HEK293T (cell line): ENCODE measurements around the gene GULP1.

Experiments
- BHLHE40 ChIP-seq: fragments of 450-650 bp; IDR thresholded peaks from 2 replicates; pipeline ENCODE4 v1.6.1; 2016; ENCODE audit warnings: mild to moderate bottlenecking, moderate library complexity, borderline replicate concordance
- ELF4 ChIP-seq: fragments of 450-650 bp; IDR thresholded peaks from 2 replicates; pipeline ENCODE4 v1.6.1; 2017; ENCODE audit warnings: antibody characterized with exemption
- PKNOX1 ChIP-seq: fragments of 450-650 bp; IDR thresholded peaks from 2 replicates; pipeline ENCODE4 v1.6.1; 2016
- SP1 ChIP-seq: fragments of 450-650 bp; IDR thresholded peaks from 2 replicates; pipeline ENCODE4 v1.6.1; 2017
- ZNF384 ChIP-seq: fragments of 450-650 bp; IDR thresholded peaks from 2 replicates; pipeline ENCODE4 v1.6.1; 2016

- TF ChIP-seq PKNOX1, result no peak
- no peak for TF ChIP-seq ELF4
- TF ChIP-seq ZNF384, result no peak
- TF ChIP-seq SP1, result no peak
- TF ChIP-seq BHLHE40, result no peak
Observed at GRCh38 chr2:188244383-188244782, 47.3 kb upstream of the GULP1 start.
